HG03457 (cell line): ENCODE measurements around the gene HPF1.
"Not testable (repeated sequence)": the region's sequence is repeated elsewhere in the genome, so short reads cannot be mapped to it uniquely, and the experiment has no call there.

Experiments used
- ATAC-seq: cut with Tn5 transposase; IDR thresholded peaks from one replicate; pipeline ENCODE4 v1.9.1; 2021; ENCODE audit warnings: moderate number of reproducible peaks; ENCODE audit not compliant: unreplicated experiment

Gene HPF1

DNA sequence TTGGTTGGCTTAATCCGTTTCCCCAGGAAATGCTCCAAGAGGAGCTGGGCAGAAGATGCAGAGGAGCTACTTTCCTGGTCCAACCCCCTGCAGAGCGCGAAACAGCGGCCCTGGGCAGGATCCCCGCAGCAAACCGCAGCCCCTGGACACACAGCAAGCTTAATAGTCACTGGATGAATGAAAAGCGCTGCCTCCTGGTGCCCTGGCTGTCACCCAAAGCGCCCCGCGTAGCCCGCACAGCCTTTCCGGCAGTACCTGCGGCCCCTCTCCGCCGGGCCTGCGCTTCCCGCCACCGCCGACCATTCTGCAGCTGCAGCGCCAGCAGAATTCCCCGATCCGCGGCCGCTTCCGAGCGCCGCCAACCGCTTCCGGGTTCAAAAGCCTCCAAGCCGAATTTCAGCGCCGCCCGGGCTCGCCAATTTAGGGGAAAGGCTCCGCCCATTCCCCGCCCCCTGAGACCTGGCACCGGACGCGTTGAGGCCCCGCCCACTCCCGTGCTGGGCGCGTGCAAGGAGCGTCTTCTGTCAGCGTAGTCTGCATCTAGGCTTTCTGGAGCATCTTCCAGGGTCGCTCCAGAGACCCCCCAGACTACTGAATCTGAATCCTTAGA, at the start of gene HPF1:
TSS of gene HPF1 (minus strand) at position 370 of the 610 bp plus-strand sequence. CDS start at position 303, 67 bp downstream.
- ATAC-seq = peak; percentile 96

DNA sequence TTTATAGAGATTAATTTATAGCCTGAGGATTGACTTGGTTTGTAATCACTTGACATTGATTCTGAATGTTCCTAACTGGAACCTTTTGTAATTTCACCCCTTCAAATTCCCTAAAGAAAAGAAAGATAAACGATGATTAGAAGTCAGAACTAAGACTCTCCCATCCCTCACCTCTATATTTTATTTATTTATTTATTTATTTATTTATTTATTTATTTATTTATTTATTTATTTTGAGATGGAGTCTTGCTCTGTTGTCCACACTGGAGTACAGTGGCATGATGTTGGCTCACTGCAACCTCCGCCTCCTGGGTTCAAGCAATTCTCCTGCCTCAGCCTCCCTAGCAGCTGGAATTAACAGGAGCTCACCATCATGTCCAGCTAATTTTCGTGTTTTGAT, 49.0 kb upstream of the HPF1 start:
- ATAC-seq = not testable (repeated sequence)

DNA sequence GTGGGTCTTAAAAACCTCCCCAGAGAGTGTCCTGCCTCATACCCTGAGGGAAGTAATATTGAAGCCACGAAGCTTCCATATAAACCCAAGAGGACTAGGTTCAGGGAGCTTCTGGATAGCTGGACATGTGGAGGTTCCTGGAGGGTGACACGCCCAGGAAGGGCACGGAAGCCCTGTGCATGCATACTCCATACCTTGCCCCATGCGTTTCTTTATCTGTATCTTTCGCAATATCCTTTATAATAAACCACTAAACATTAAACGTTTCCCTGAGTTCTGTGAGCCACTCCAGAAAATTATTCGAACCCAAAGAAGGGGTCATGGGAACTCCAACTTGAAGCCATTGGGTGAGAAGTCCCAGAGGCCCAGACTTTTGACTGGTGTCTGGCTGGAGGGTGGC, 45.7 kb upstream of the HPF1 start:
- no peak for ATAC-seq

DNA sequence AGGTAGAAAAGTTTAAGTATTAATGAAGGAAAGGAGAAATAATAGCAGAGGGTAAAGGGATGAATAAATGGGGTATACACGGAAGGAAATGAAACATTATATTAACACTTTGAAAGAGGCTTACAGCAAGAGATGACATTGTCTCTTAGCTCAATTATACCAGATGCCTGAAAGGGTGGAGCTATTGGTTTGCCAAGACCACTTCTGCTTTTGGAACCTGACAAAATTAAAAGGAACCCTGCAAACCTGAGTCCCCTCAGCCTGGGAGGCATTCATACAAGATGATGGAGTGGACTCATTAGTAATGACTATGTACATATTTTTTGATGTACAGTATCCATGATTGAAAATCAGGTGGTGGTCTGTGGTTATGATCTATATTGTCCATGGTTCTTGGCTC, 45.1 kb upstream of the HPF1 start:
- no peak for ATAC-seq

DNA sequence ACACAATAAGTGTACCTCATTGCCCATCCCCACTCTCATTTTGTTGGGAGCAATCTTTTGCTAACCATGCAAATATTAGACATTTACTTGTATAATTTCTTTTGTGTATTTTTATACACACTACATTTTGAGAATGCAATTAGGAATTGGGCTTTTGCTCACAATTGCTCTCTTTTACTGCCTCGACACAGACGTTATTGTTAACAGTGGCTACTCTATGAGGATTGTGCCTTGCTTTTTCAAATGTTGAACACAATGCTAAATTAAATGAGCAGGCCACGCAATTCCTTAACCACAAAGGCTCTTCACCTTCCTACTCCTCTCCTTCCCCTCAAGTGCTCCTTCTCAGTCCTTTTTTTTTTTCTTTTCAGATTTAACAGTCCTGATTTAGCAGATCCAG, 42.8 kb upstream of the HPF1 start:
- ATAC-seq = no peak

DNA sequence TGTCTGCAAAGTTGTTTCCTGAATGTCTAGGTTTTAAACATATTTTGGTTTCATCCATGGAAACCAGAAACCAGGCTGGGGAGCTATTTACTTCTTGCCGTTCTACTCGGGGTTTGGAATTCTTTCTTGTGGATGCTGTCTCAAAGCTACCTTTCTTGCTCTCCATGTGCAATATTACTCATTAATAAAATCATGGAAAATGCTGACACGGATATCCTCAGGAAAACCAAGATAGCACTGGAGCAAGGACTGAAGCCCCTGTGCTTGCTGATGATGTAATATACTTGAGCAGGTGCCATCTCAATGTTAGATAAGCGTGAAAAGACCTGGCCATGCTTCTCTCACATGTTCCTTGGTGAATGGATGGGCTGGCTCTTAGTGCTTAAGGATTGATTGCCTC, 41.5 kb upstream of the HPF1 start:
- no peak for ATAC-seq

DNA sequence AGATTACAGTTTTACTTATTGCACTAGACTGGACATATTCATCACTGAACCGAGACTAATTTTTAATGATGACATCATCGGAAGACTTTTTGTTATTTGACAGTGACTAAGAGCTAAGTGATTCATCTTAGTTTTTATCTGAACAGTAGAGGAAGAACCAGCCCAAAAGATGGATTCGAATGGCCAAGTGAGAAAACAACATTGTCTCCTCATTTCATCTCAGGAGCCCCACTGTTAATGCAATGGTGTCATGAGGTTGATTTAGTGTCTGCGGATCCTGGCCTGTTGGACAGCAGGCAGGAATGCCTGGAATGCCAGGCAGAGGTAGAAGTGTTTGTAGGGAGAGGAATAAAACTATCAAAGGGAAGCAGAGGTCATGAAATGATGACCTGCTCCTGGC, 37.8 kb upstream of the HPF1 start:
- ATAC-seq = no peak

DNA sequence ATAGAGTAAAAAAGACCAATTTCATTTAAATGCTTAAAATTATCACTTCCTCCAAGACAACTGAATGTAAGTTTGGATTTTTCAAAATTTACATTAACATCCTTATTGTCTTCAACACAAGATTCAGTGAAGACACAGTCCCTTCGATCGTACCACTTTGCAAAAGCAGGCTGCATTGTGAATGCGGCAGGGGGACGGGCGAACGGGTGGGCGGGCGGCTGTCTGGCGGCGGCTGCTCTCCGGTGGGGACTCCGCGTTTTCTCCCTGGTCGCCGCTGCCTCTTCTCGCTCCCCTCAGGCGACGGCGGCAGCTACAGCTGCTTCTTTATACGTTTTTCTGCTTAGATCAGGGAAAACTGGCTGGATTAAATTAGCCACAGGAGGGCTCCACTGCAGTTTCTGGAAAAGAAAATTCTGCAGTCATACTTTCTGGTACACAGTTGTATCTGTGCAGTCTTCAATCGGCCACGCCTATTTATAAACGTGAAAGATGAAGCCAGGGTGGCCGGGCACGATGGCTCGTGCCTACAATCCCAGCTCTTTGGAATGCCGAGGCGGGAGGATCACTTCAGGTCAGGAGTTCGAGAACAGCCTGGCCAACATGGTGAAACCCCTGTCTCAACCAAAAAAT, 33.9 kb upstream of the HPF1 start:
- no peak for ATAC-seq

DNA sequence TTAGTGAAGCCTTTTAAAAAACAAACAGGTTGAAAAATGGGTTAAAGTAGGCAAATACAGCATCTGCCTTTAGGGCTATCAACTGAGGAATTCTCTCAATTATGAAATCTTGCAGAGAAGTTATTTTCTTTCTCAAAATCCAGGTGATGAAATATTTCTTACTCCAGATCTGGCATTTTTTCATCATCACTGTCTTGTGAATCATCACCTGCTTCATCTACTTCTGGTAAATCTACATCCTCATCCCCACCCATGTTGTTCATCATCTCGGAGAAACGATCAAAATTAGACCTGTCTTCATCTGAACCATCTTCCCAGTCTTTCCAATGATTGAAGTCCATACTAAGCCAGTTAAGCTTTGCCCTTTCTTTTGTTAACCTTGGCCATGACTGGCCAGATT, 33.3 kb upstream of the HPF1 start:
- no peak for ATAC-seq

DNA sequence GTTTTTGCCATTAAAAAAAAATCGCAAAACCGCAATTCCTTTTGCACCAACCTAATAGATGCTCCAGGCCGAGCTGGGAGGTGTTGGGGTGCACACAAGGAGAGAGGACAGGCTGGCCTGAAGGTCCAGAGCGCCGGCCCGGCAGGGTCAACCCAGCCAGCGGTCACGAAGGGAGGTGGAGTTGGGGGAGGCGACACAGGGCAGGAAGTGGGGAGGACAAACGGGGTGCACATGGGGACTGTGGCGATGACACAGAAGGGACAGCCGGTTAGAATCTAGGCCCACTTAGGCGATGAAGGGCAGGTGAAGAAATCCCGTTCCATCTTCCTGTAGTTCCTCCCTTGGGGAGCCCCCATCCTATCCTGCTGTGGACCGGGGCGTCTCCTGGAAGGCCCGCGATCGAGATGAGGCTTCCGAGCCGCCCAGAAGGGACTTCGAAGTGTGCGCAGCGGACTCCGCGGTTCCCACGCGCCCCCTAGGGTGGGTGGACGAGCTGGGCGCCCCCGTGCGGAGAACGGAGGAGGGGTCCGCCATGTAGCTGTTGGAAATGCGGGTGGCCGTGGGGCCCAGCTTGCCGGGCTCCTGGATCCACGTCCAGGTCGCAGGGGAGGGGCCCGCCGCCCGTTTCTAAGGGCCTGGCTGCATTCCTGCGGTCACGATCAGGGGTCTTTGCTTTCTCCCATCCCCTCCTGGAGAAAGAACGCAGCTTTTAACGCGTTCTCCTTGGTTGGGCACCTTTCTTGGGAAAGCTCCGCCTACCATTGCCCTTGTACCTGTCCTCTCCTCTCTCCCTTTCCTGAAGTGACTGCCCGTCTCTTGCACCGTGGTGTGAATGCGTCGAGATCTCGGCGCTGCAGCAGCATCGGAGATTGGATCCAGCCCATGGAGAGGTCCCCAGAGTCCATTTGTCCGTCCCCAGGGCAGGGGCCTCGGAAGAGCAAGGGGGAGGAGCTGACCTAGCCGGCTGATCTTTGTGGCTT, 17.0 kb upstream of the HPF1 start:
- no peak for ATAC-seq

DNA sequence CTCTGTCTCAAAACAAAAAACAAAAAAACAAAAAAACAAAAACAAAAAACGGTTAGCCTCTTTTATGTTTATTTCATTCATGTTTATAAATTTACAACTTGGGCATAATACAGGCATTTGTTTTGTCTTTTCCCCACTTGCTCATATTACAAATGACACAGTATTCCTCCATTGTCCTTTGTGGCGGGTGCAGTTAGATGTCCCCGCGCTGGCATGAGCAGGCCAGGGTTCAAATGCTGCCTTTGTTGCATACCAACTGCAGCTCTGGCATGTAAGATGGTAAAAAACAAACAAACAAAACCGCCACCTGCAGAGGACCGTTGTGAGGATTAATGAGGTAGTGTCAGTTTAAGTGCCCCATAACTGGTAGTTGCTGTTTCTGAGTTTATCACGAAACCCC, 16.1 kb upstream of the HPF1 start:
- ATAC-seq = no peak

DNA sequence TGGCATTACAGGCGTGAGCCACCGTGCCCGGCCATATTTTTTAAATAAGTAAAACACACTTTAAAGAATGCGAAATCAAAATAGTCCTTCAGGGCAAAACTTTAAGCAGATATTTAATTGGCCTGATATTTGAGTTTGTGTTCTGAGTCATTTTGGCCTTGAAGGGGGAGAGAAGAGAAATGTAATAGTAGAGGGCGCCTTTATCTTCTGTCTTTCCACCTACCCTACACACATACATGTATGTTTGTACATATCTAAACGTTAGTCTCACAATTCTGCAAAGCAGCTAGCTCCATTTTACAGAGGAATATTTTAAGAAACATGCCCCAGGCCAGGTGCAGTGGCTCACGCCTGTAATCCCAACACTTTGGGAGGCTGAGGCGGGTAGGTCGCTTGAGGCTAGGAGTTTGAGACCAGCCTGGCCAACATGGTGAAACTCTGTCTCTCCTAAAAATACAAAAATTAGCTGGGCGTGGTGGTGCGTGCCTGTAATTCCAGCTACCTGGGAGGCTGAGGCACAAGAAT, 13.9 kb upstream of the HPF1 start:
- not testable (repeated sequence) for ATAC-seq

DNA sequence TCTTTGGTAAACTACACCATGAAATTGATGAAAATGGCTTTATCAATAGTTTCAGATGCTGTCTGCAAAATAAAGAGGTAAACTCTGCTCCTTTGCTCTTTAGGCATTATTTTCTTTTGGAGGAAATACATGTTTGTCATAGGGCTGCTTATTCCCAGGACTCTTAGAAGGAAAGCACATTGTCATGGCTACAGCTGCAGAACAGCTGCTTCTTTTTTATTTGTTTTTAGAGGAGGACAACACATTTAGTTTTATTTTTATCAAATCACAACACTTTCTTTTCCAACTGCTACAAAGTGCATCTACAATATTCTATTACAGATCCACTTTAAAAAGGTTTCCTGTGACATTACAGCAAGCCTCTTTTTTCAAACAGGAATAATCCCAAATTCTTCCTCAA, 12.7 kb upstream of the HPF1 start:
- ATAC-seq = no peak

DNA sequence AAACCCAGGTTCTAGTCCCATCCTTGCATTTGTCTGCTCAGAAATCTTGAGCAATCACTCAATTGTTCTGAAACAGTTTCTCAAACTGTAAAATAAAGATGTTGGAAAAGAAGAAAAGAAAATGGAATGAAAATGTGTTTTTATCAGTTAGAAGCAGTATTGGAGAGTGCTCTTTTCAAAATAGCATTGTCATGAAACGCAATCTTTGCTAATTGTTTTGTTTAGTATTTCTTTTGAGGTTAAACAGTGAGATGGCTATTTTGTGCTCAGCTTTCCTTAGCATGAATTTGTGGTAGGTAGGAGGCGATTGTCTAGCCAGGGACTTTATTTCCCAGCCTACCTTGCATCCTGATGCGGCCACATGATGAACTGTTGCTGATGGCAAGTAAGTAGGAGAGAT, 10.6 kb upstream of the HPF1 start:
- ATAC-seq = no peak

DNA sequence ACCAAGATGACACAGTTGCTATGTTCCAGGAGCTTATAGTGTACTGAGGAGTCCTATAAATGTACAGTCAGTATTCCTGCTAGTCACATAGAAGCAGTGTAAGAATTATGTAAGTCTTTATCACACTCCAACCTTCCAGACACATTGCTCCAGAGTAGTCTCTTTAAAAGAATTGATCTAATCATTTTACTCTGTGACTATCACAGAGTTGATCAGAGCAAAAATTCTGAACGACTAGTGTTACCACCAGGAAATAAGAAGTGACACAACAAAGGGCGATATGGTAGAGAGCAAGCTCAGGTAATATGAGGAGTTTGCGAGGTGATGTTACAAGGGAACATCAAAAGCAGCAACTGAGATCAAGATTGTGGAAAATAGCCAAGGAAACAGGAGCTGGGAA, 9.0 kb upstream of the HPF1 start:
- no peak for ATAC-seq

DNA sequence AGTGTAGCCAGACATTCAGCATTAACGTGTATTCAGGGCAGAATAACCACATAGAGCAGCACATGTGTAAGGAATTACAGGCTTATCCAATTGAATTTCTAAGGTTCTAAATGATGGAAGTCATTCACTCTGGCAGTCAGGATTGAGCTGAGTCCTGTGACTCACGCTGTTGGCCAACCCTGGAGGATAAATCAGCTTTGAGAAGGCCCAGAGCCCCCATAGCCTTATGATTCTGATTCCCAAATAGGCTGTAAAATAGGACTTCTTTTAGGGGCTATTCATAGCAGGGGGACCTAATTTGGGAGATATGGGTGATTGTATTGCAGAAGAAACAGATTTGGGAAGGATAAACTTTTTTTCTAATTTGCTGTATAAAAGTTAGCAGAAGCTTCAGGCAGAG, 8.1 kb upstream of the HPF1 start:
- ATAC-seq = no peak

DNA sequence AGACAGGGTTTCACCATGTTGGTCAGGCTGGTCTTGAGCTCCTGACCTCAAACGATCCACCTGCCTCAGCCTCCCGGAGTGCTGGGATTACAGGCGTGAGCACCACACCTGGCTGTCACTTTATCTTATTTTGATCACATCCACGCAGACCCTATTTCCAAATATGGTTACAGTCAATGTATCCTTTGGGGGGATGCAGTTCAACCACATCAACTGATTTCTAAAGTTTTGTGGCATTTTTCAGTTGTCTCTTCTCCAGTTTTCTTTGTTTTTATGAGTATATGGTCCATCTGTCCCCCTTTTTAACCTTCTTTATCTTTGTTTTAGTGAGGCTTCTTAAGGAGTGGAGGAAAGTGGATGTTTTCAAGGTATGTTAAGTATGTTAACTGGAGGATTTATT, 4.1 kb upstream of the HPF1 start:
- no peak for ATAC-seq

DNA sequence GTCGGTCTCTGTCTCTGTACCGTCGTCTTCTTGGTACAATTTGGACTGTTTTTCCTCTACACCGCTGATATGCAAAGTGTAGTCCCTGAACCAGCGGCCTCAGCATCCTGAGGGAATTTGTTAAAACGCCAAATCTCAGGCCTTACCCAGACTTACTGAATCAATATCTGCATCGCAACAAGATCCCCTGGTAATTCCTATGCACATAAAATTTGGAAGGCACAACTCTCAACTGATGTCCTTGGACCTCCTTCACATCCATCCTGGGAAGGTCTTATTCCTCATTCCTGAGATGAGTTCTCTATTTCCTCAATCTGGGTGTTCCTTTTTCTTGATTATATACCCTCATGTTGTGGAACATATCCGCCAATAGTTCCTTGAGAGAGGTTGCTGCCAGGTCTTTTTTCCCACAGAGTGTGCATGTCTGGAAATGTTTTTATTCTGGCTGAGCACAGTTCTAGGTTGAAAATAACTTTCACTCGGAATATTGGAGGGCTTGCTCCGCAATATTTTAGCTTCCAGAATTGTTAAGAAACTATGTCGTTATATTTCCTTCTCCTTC, 738 bp upstream of the HPF1 start:
- no peak for ATAC-seq

DNA sequence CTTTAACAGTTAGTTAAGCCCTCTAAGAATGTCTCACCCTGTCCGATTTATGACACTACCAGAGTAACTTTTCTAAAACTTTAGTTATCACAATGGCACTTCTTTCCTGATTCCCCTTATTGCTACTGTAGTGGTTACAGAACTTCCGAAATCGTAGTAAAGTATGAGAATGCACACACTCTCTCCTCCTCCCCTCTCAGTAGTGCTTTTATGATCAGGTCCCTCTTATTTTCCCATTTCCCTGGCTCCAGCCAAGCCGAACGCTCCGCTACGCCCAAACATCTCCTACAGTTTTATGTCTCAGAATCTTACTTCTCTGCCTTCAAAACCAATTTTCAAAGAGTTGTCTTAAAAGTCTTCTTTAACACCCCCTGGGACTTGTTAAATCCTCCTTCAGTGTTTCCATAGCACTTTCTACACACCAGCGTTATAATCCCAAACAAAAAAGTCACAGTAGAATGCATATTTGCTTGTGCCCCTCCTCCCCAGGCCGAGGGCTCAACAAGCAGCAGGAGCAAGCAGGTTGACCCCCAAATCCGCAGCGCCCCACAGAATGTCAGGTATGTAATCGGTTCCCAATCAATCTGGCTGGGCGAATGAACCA, 671 bp downstream of the HPF1 start:
- no peak for ATAC-seq

DNA sequence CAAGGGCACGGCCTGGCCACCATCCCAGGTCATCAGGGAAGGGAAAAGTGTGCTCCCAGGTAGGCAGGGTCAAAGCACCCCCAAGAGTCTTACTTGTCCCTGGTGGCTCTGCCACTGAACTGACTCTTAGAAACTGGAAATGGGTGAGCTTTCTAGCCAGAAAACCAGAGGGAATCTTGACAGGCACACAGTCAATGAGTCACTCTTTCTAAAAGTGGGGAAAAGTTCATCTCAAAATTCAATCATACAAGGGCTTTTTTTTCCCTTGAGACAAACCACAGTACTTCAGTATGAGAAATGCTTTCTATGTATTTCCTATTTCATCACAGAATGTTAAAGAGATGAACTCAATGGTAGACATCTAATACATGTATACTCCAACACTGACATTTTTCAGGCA, 12.5 kb downstream of the HPF1 start:
- no peak for ATAC-seq

DNA sequence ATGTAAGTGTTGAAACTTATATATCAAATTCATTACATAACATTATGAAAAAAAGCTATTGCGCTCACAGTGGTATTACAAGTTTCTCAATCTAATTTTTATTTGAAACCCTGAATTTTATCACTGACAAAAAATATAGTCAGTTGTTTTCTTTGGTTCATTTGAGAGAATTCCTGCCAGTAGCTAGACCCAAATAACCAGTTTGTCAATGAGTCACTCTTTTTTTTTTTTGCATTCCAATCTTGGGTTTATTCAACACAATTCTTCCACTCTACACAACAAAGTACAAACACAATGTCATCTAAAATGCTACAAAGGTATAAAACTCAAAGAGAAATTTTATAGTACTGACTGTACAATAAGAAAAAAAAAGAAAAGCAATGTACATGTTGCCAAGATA, 13.1 kb downstream of the HPF1 start:
- no peak for ATAC-seq
